H54 (cell line): Measurements from ENCODE around the gene FAM184A.

Experiments used
- DNase-seq: peaks from one replicate; pipeline ENCODE4 v3.0.0; 2011; ENCODE audit warnings: low spot score, mixed read lengths; ENCODE audit not compliant: insufficient read length
- FAIRE-seq: peaks from 3 replicates; lab custom pipeline; 2011; peaks lifted over from hg19 to GRCh38; lab: Jason Lieb, UNC
- POLR2A ChIP-seq: IDR thresholded peaks from 2 replicates; pipeline ENCODE4 v1.6.1; 2011; ENCODE audit warnings: low read depth, mild to moderate bottlenecking, low read length

The FAM184A gene

DNA sequence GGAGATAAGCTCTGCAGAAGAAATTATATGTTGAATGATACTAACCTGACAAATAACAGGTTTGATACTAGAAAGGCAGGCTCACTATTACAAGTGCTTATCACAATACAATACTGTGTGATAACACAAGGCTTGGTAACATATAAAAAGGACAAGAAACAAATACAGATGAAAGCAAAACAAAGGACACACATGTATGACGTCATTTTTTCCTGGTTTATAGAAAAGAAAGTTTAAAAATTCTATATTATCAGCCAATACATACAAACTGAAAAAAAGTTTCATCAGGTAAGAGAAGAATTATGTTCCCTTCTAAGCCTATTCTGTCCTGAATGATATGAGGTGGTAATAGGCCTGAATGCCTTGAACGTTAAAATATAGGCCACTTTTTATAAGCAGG is 111.2 kb downstream of the FAM184A start:
- no peak for TF ChIP-seq POLR2A
- FAIRE-seq (no peak), DNase-seq (no peak)

- DNase-seq (no peak), FAIRE-seq (no peak)
- no peak for TF ChIP-seq POLR2A
Observed at GRCh38 chr6:118965843-118966370, 112.6 kb downstream of the FAM184A start.

DNA sequence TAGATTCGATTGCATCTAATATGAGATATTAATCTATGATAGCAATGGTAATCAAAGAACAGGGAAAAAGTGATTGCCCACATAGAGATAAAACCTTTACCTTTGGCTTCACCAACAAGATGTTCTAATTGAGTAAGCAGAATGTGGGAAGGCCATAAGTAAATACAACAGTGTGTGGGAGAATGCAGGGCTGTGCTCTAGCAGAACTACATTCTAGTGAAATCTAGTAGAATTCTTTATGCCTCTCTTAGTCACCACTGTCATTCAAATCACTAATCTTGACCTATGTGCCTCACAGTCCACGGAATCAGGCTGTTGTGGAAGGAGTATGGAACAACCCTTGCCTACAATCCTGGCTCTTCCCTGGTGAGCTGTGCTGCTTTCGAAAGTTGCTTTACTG is 113.1 kb downstream of the FAM184A start:
- FAIRE-seq (no peak), DNase-seq (no peak)
- no peak for TF ChIP-seq POLR2A

GRCh38 chr6:118963003-118963402 is 115.5 kb downstream of the FAM184A start:
- DNase-seq (no peak), FAIRE-seq (no peak)
- TF ChIP-seq POLR2A: no peak

DNA sequence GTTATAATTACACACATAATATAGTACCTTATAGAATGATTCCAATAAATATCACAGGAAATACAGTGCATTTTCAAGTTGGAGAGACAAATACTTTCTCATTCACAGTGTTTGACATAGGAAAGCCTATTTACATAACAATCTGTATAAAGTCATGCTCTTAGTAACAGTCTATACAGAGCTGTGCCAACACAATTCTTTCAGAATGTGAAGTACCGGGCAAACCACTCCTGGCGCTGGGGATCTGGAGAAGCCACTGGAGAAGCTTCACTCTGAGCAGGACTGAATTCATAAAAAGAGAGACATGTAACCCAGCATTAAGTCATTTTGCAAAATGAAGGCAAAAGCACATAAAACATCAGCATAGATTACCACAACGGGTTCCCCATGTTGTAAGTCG is 118.6 kb downstream of the FAM184A start:
- DNase-seq (no peak), FAIRE-seq (no peak)
- no peak for TF ChIP-seq POLR2A

- DNase-seq (no peak), FAIRE-seq (no peak)
- no peak for TF ChIP-seq POLR2A
Observed at GRCh38 chr6:118953391-118953790, 125.1 kb downstream of the FAM184A start.

DNA sequence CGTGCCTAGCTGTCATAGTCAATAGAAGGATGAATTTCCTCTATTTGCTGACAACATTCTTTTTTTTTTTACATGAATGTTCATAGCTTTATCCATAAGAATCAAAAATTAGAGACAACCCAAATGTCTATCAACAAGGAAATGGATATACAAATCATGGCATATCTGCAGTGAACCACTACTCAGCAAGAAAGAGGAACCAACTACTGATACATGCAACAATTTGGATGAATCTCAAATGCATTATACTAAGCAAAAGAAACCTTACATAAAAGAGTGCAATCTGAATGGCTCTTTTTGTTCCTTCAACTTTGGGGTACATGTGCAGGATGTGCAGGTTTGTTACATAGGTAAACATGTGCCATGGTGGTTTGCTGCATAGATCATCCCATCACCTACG is 125.8 kb downstream of the FAM184A start:
- no peak for TF ChIP-seq POLR2A
- FAIRE-seq (no peak), DNase-seq (no peak)

- FAIRE-seq (no peak), DNase-seq (no peak)
- TF ChIP-seq POLR2A: no peak
Observed at GRCh38 chr6:118945217-118945616, 133.2 kb downstream of the FAM184A start.

DNA sequence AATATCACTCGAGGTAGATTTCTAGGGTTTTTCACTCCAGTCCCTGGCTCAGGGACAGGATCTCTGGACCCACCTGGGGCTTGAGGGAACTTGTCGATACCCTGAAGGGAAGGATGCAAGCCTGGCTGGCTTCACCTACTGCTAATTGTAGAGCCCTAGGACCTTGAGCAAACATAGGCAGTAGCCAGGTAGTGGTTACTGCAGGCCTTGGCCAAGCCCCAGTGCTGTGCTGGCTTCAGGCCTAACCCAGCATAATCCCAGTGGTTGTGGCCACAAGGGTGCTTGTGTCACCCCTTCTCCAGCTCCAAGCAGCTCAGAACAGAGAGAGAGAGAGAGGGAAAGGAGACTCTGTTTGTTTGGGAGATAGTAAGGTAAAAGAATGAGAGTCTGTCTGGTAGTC is 137.7 kb downstream of the FAM184A start:
- no peak for TF ChIP-seq POLR2A
- no peak for DNase-seq
- no peak for FAIRE-seq

- FAIRE-seq: no peak
Observed at GRCh38 chr6:118939683-118940082, 138.8 kb downstream of the FAM184A start.

GRCh38 chr6:118935978-118936703 is 142.3 kb downstream of the FAM184A start:
- no peak for DNase-seq
- TF ChIP-seq POLR2A: no peak
- FAIRE-seq: no peak

More at GRCh38 chr6:118939683-118940082, 138.8 kb downstream of the FAM184A start:
- TF ChIP-seq POLR2A: no peak
- no peak for DNase-seq

DNA sequence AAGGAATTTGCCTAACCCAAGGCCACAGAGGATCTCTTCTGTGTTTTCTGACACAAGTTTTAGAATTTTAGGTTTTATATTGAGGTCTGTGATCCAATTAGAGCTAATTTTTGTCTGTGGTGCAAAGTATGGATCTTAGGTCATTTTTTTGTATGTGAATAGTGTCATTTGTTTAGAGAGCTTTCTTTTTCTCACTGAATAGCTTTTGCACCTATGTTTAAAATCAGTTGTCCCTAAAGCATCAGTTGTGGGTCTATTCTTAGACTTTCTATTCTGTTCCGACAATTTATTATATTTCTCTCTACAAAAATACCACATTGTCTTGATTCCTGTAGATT is 143.2 kb downstream of the FAM184A start:
- no peak for DNase-seq
- TF ChIP-seq POLR2A: no peak
- FAIRE-seq: no peak

GRCh38 chr6:118934461-118935330 is 143.8 kb downstream of the FAM184A start, which contains the start of gene MCM9:
MCM9 (minus strand) TSS chr6:118935159; CDS start chr6:118931723, 3,436 bp downstream.
- peak; percentile 42; the same call in 1 of the 2 replicates for TF ChIP-seq POLR2A
- peak; percentile 76 for DNase-seq
- peak; percentile 43 for FAIRE-seq

DNA sequence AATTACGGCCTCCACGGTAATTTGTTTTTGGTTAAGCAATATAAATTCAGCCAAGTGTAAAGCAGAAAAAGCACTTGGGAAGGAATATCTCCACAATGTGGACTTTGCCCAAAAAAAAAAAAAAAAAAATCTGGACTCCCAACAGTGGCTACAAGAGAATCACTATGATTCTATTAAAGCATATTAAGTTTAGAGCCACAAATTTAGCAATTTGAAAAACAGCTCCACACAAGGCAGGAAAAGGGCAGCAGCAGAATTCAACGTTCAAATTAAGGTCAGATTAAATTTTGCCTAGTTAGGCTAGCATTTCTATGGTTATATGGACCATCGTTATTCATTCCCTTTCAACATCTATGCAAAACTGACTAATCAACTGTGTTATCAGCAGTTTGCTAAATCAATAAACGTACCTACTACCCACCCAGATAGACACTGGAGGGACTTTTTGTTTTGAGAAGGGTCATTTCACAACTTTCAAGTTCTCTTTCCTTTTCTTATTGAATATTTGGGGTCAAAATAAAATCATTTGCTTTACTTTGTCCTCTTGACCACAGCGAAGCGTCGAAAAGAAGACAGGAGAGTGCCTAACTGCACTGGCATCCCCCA is 144.5 kb downstream of the FAM184A start:
- no peak for FAIRE-seq
- TF ChIP-seq POLR2A: no peak
- DNase-seq: no peak

- DNase-seq: no peak
- TF ChIP-seq POLR2A: no peak
- FAIRE-seq: no peak
Observed at GRCh38 chr6:118932421-118932820, 146.0 kb downstream of the FAM184A start.
